PC-9 (cell line): ENCODE results near the gene PHYHIPL.

Experiments
- CTCF ChIP-seq: fragments of 200-600 bp; sonication (generic); conservative IDR thresholded peaks from 2 replicates; pipeline ENCODE4 v1.6.1; 2017; ENCODE audit warnings: mixed run types, antibody characterized with exemption, mild to moderate bottlenecking, moderate library complexity
- EZH2 ChIP-seq: fragments of 200-600 bp; sonication (generic); IDR thresholded peaks from 2 replicates; pipeline ENCODE4 v1.8.0; 2017; ENCODE audit warnings: antibody characterized with exemption, low read depth

DNA sequence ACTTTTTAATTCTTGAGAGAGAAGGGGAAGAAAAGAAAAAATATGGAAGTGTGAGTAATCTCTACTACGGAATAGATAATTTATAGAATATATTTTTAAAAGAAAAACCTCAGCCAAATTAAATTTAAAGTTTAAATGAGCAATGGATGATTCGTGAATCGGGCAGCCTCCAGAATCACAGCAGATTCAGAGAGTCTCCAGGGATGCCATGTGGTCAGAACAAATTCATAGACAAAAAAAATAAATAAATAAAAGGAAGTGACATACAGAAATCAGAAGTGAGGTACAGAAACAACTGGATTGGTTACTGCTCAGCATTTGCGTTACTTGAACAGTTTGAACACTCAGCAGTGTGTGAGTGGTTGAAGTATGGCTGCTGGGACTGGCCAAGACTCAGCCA lies 53.0 kb downstream of the PHYHIPL start:
- no peak for TF ChIP-seq EZH2
- TF ChIP-seq CTCF: no peak
